HEK293 (cell line): ENCODE data around the gene BCL2L13.

ENCODE experiments used
- CTCF ChIP-seq: fragments of 450-650 bp; formaldehyde crosslinking; IDR thresholded peaks from 2 replicates; pipeline ENCODE4 v1.5.1; 2016; ENCODE audit warnings: missing biosample characterization, missing genetic modification characterization
- REPIN1 ChIP-seq: fragments of 450-650 bp; formaldehyde crosslinking; IDR thresholded peaks from 2 replicates; pipeline ENCODE4 v1.5.1; 2017; ENCODE audit warnings: missing biosample characterization, missing genetic modification characterization, low read depth
- REST ChIP-seq: fragments of 450-650 bp; formaldehyde crosslinking; IDR thresholded peaks from 2 replicates; pipeline ENCODE4 v1.5.1; 2016; ENCODE audit warnings: missing biosample characterization, missing genetic modification characterization
- TCF7L2 ChIP-seq: IDR thresholded peaks from 2 replicates; pipeline ENCODE4 v1.6.1; 2011; ENCODE audit warnings: low read depth, mild to moderate bottlenecking, inconsistent platforms, low read length, moderate library complexity, borderline replicate concordance
- TRIM28 ChIP-seq: IDR thresholded peaks from 2 replicates; pipeline ENCODE4 v1.6.1; 2011; ENCODE audit warnings: low read length, control low read depth, borderline replicate concordance
- YY1 ChIP-seq: fragments of 450-650 bp; formaldehyde crosslinking; IDR thresholded peaks from 2 replicates; pipeline ENCODE4 v1.5.1; 2018; ENCODE audit warnings: missing biosample characterization, missing genetic modification characterization
- ZNF391 ChIP-seq: fragments of 450-650 bp; formaldehyde crosslinking; IDR thresholded peaks from 2 replicates; pipeline ENCODE4 v1.5.1; 2016; ENCODE audit warnings: low read depth, missing biosample characterization, missing genetic modification characterization, borderline replicate concordance
- ZNF776 ChIP-seq: fragments of 450-650 bp; formaldehyde crosslinking; IDR thresholded peaks from 2 replicates; pipeline ENCODE4 v1.5.0; 2017; ENCODE audit warnings: missing biosample characterization, missing genetic modification characterization, borderline replicate concordance
- TF ChIP-seq, protein P1 (sequence below): fragments of 450-650 bp; formaldehyde crosslinking; IDR thresholded peaks from 2 replicates; pipeline ENCODE4 v1.5.1; 2016; ENCODE audit warnings: missing biosample characterization, missing genetic modification characterization
- TF ChIP-seq, protein P2 (sequence below): fragments of 450-650 bp; IDR thresholded peaks from 2 replicates; pipeline ENCODE4 v1.5.1; 2018; ENCODE audit warnings: missing biosample characterization, mild to moderate bottlenecking, missing genetic modification characterization

DNA sequence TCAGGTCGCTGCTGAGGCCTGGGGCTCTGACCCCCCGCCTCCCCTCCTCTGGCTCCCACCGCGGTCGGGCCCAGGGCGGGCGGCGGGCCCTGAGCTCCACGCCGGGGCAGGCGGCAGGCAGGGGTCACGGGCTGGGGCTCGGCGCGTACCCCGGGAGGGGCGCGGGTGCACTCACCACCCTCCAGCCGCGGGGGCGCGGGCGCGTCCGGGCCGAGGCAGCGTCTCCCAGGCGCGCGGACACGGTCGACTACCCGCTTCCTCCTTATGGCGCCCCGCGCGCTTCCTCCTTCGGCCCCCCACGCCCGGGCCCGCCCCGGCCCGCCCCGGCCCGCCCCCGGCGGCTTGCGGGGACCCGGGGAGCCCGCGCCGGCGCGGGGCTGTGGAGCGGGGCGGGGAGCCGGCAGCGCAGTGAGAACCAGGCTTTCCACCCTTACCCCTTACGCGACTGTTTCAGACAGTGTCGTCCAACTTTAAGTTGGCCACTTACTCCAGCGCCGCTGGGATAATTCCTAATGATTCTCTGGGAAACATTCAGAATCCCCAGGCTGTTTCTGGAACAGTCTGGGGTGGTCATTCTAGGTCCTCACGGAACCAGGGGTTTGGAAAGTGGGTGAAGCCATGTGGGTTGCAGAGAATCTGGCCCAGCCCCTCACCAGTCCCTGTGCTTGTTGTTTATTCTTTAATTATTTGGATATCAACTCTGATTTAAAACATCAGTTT, 135.8 kb downstream of the BCL2L13 start, which contains the start of gene BID:
- TF ChIP-seq ZNF776 (no peak), TRIM28 (no peak), CTCF (tag by site-specific recombination) (no peak), REPIN1 (tag by site-specific recombination) (no peak), TCF7L2 (no peak), YY1 (no peak), ZNF391 (no peak), REST (tag by site-specific recombination) (no peak)
- TF ChIP-seq, protein P1, sequence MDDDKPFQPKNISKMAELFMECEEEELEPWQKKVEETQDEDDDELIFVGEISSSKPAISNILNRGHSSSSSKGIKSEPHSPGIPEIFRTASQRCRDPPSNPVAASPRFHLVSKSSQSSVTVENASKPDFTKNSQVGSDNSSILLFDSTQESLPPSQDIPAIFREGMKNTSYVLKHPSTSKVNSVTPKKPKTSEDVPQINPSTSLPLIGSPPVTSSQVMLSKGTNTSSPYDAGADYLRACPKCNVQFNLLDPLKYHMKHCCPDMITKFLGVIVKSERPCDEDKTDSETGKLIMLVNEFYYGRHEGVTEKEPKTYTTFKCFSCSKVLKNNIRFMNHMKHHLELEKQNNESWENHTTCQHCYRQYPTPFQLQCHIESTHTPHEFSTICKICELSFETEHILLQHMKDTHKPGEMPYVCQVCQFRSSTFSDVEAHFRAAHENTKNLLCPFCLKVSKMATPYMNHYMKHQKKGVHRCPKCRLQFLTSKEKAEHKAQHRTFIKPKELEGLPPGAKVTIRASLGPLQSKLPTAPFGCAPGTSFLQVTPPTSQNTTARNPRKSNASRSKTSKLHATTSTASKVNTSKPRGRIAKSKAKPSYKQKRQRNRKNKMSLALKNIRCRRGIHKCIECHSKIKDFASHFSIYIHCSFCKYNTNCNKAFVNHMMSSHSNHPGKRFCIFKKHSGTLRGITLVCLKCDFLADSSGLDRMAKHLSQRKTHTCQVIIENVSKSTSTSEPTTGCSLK (tag by site-specific recombination): no peak
- TF ChIP-seq, protein P2, sequence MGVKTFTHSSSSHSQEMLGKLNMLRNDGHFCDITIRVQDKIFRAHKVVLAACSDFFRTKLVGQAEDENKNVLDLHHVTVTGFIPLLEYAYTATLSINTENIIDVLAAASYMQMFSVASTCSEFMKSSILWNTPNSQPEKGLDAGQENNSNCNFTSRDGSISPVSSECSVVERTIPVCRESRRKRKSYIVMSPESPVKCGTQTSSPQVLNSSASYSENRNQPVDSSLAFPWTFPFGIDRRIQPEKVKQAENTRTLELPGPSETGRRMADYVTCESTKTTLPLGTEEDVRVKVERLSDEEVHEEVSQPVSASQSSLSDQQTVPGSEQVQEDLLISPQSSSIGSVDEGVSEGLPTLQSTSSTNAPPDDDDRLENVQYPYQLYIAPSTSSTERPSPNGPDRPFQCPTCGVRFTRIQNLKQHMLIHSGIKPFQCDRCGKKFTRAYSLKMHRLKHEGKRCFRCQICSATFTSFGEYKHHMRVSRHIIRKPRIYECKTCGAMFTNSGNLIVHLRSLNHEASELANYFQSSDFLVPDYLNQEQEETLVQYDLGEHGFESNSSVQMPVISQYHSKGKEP (tag by site-specific recombination): no peak
